ENCODE measurements around the gene AUTS2.
A peak's percentile ranks its signal among the peaks of the same experiment; 100 is the strongest.

The AUTS2 gene

DNA sequence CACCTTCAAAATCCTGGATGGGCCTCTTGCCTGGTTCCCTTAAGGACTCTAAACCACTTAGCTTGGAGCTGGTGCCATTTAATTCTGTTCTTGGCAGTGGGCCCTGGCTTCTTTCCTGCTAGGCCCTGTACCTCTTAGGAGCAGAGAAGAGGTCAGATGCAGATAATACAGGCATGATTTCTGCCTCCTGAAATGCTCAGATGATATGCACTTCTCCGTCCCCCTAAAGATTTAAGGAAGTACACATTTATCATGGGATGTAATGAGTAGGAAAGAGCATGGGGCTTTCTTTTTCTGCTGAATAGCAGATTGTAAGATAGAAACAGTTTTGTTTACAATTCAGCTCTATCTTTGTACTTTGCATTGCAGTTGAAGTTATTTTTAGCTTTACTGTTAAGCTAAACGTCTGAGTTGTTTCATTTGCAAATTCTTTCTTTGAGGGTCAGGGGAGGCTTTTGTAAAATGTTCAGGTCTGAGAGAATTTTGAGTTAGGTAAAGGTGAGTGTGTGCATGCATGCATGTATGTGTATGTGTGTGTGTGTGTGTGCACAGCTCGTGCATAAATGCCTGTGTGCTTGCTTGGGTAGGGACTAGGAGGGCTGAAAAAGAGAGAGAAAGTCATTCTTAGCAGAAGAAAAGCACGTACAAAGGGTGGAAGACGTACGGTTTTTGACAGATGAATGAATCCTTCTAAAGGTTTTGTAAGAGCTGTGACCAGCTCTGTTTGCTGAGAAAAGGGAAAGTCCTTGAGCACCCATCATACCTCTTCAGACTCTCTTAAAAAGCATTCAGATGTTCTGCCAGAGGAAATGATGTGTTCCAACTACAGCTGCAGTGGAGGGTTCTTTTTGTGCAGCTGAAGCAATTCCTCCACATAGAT, 364.2 kb downstream of the AUTS2 start:
- TF ChIP-seq, protein P1, sequence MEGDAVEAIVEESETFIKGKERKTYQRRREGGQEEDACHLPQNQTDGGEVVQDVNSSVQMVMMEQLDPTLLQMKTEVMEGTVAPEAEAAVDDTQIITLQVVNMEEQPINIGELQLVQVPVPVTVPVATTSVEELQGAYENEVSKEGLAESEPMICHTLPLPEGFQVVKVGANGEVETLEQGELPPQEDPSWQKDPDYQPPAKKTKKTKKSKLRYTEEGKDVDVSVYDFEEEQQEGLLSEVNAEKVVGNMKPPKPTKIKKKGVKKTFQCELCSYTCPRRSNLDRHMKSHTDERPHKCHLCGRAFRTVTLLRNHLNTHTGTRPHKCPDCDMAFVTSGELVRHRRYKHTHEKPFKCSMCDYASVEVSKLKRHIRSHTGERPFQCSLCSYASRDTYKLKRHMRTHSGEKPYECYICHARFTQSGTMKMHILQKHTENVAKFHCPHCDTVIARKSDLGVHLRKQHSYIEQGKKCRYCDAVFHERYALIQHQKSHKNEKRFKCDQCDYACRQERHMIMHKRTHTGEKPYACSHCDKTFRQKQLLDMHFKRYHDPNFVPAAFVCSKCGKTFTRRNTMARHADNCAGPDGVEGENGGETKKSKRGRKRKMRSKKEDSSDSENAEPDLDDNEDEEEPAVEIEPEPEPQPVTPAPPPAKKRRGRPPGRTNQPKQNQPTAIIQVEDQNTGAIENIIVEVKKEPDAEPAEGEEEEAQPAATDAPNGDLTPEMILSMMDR (IDR thresholded peaks at IDR 0.05): no peak

DNA sequence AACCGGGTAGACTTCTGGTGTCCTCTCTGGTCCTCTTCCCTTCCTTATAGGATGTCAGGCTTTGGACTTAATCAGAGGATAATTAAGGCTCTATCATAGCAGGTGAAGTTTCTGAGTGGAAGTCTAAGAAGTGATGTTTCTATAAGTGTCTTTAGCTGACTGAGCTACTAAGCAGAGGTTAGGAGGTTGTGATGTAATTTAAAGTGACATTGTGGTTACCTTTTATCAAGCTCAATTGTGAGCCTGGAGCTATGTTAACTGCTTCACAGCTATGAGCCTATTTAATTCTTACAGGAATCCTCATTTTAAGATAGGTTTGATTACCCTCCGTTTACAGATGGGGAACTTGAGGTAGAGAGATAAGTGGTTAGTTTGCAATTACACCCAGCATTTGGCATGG, 365.1 kb downstream of the AUTS2 start:
- peaks cover 49% of the 10 kb centered on the region for H3K4me1 Mint-ChIP-seq
- H3K36me3 Mint-ChIP-seq (ENCODE audit: low read depth): no peaks in the 10 kb centered on the region

More for the DNA sequence above, 364.2 kb downstream of the AUTS2 start:
- H3K9me3 Mint-ChIP-seq: no peaks in the 10 kb centered on the region
- peaks cover 49% of the 10 kb centered on the region for H3K4me1 Mint-ChIP-seq
- peaks cover 3% of the 10 kb centered on the region for H3K27me3 Mint-ChIP-seq (ENCODE audit: low read depth, poor library complexity)
- DNase-seq: no peak
- peak overlapping the region; percentile 69 for H3K27ac Mint-ChIP-seq
- H3K36me3 Mint-ChIP-seq (ENCODE audit: low read depth): no peaks in the 10 kb centered on the region
- no peak overlapping the region for H3K4me3 Mint-ChIP-seq

DNA sequence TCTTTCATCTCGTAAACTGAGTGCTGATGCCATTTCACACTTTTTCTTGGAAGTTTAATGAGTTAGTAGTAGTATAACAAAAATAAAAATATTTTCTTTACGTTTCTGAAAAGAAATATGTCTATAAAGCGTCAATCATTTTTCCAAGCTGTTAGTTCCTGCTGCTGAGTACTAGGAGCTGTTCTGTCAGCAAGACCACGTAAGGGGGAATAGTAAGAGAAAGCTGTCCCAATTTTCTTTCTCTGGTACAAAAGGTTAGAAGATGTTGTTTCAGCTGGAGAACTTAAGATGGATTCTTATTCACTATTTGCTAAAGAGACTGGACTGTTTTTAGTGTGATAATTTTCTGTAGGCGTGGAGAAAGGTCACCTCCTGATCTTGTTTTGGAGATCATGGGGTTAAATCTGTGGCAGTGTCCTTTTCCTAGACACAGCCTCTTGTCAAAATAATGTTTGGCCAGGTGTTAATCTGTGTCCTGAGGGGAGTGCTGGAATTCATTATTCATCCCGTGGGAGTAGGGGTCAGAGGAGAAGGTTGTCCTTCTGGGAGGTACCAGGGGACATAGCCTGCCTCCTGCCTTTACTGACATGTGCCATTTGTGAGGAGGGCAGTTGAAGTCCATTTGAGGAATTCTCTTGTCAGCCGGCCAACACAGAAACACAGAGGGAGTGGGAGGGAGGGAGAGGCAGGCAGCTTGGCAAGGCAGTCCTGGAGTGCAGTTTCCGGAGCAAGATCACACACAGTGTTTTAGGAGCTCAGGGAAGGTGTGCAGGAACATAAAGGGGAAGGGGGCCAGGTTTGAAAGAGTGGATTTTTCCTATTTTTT, 368.7 kb downstream of the AUTS2 start:
- TF ChIP-seq, protein P1 (IDR thresholded peaks at IDR 0.05): no peak
- H3K27ac Mint-ChIP-seq: peak overlapping the region; percentile 3
- H3K9me3 Mint-ChIP-seq: no peaks in the 10 kb centered on the region
- no peaks in the 10 kb centered on the region for H3K36me3 Mint-ChIP-seq (ENCODE audit: low read depth)
- peak overlapping the region; percentile 41 for H3K4me3 Mint-ChIP-seq
- H3K27me3 Mint-ChIP-seq (ENCODE audit: low read depth, poor library complexity): peaks cover 3% of the 10 kb centered on the region
- peak; percentile 17 for DNase-seq
- H3K4me1 Mint-ChIP-seq: peaks cover 69% of the 10 kb centered on the region

More for the DNA sequence above, 365.1 kb downstream of the AUTS2 start:
- Mint-ChIP-seq H3K27ac (no peak overlapping the region), H3K9me3 (no peaks in the 10 kb centered on the region), H3K27me3 (ENCODE audit: low read depth, poor library complexity) (peaks cover 3% of the 10 kb centered on the region), H3K4me3 (no peak overlapping the region)
- TF ChIP-seq, protein P1 (IDR thresholded peaks at IDR 0.05): no peak
- DNase-seq: no peak

DNA sequence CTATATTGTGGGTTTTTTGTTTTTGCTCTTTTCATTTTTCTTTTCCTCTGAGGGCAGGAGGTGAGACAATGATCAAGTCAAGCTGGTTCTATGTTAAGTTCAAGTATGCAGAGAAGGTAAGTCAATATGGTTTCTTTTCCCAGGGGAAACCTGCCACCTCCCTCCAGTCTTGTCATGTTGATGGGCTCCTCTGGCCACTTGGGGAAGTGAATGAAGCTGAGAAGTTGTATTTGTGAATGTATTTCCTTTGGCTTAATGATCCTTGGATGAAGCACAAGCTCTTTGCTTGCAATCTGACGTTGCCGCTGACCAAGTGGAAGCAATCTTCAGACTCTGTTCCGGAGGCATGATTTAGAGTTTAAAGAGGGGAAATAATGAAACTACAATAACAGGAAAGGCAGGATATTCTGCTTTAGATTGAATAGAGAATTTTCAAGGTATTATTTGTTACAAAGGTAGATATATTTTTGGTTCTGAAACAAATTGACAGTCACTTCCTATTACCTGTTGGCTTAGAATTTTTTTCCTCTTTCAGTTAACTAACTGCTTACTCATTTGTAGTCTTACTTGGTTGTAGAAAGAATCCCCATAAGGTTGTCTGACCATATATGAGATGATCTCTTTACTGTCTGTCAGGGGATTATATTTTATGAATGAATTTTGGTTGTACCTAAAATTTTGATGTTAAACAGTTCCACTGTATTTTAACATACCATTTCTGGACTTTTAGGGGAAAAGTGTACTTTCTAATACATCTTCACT, 369.6 kb downstream of the AUTS2 start:
- peaks cover 60% of the 10 kb centered on the region for H3K4me1 Mint-ChIP-seq
- H3K9me3 Mint-ChIP-seq: no peaks in the 10 kb centered on the region
- no peak overlapping the region for H3K27ac Mint-ChIP-seq
- peak; percentile 6 for DNase-seq
- H3K27me3 Mint-ChIP-seq (ENCODE audit: low read depth, poor library complexity): peaks cover 3% of the 10 kb centered on the region
- H3K36me3 Mint-ChIP-seq (ENCODE audit: low read depth): no peaks in the 10 kb centered on the region
- H3K4me3 Mint-ChIP-seq: peak overlapping the region; percentile 55
- TF ChIP-seq, protein P1 (IDR thresholded peaks at IDR 0.05): no peak

DNA sequence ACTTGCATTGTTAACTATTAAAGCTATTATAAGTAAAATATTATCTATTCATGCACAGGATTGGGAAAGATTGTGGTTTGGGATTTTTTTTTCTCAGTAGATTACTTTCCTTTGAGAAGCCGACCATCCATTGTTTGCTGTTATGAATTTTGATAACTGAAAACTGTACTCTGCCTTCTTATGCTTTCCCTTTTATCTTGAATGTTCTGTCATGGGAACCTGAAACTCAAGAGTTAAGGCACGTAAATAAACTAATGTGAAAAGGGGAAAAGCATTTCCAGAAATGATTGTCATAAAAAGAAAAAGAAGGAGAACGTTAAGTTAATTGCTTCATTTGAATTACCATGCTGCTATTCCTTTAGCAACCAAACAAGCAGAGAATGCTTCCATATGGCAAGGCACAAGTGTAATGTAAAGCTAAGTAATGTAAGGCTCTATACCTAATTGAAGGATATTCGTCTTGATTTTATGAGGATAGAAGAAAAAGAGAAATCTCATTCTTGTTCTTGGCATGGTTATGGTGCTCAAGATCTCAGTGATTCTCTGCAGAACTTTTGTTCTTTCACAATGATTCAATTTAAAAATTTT, 370.8 kb downstream of the AUTS2 start:
- TF ChIP-seq, protein P1 (IDR thresholded peaks at IDR 0.05): no peak
- no peak for DNase-seq
- H3K9me3 Mint-ChIP-seq: no peaks in the 10 kb centered on the region
- H3K27ac Mint-ChIP-seq: no peak overlapping the region
- peaks cover 3% of the 10 kb centered on the region for H3K27me3 Mint-ChIP-seq (ENCODE audit: low read depth, poor library complexity)
- peaks cover 59% of the 10 kb centered on the region for H3K4me1 Mint-ChIP-seq
- H3K4me3 Mint-ChIP-seq: no peak overlapping the region
- H3K36me3 Mint-ChIP-seq (ENCODE audit: low read depth): no peaks in the 10 kb centered on the region
